Kidney epithelial cell (primary cell): Measurements from ENCODE around the gene TNFRSF6B. TPM values are rescaled to one million over a fixed set of nuclear protein-coding genes. Genes with fewer than 3 reads are reported as not detected.

Source experiments
- DNase-seq: peaks from one replicate; pipeline ENCODE4 v3.0.0-alpha.2; 2010; ENCODE audit warnings: low read depth
- H3K27me3 ChIP-seq: 2 replicates; pipeline ENCODE4 v1.6.0; 2011; ENCODE audit warnings: low read length; ENCODE audit not compliant: control insufficient read depth, insufficient read depth
- H3K36me3 ChIP-seq: 2 replicates; pipeline ENCODE4 v1.5.1; 2011; ENCODE audit warnings: low read length; ENCODE audit not compliant: control insufficient read depth, insufficient read depth
- H3K4me3 ChIP-seq: 2 replicates; pipeline ENCODE4 v1.5.1; 2011; ENCODE audit warnings: low read depth, mild to moderate bottlenecking, control low read depth, low read length
- CTCF ChIP-seq: IDR thresholded peaks from 2 replicates; pipeline ENCODE4 v1.5.1; 2011; ENCODE audit warnings: mild to moderate bottlenecking, moderate library complexity, low read length, control low read depth, inconsistent platforms; ENCODE audit not compliant: insufficient read depth, poor library complexity, severe bottlenecking
- total RNA-seq: library from RNA; depleted of rRNA; stranded (reverse); fragments of >200 nt; gene quantifications from 2 replicates; pipeline ENCODE4 v1.2.3, GENCODE V29; 2015

The TNFRSF6B gene
- total RNA-seq, 1 donor from 2014 or later: 97.0 TPM

- no peaks in the 10 kb centered on the region for H3K36me3 ChIP-seq
- peak; percentile 63 for DNase-seq
- H3K4me3 ChIP-seq: peak within 1 kb of the TSS; percentile 67
- TF ChIP-seq CTCF: no peak
- H3K27me3 ChIP-seq: peaks cover 2% of the 10 kb centered on the region
These were observed 43.1 kb upstream of the TNFRSF6B start, which contains the start of gene STMN3 for GRCh38 chr20:63653041-63653973. Gene STMN3 (minus strand): TSS chr20:63653424. CDS start chr20:63653345, 79 bp downstream.

- no peak for DNase-seq
- TF ChIP-seq CTCF: no peak
- H3K36me3 ChIP-seq: no peaks in the 10 kb centered on the region
- H3K27me3 ChIP-seq: peaks cover 2% of the 10 kb centered on the region
- peak overlapping the region; percentile 33 for H3K4me3 ChIP-seq
These were observed 42.3 kb upstream of the TNFRSF6B start for GRCh38 chr20:63653974-63654668.

GRCh38 chr20:63655249-63655648 lies 41.2 kb upstream of the TNFRSF6B start:
- Histone ChIP-seq H3K27me3 (peaks cover 2% of the 10 kb centered on the region), H3K4me3 (no peak overlapping the region), H3K36me3 (no peaks in the 10 kb centered on the region)
- no peak for DNase-seq
- no peak for TF ChIP-seq CTCF

GRCh38 chr20:63656451-63656850 lies 40.0 kb upstream of the TNFRSF6B start:
- no peak for TF ChIP-seq CTCF
- H3K27me3 ChIP-seq: peaks cover 2% of the 10 kb centered on the region

GRCh38 chr20:63657260-63657936 lies 39.1 kb upstream of the TNFRSF6B start:
- no peaks in the 10 kb centered on the region for H3K36me3 ChIP-seq
- DNase-seq: no peak
- H3K27me3 ChIP-seq: no peaks in the 10 kb centered on the region
- TF ChIP-seq CTCF: no peak
- peak overlapping the region; percentile 76 for H3K4me3 ChIP-seq

More at GRCh38 chr20:63656451-63656850, 40.0 kb upstream of the TNFRSF6B start:
- Histone ChIP-seq H3K4me3 (no peak overlapping the region), H3K36me3 (no peaks in the 10 kb centered on the region)
- DNase-seq: no peak
